Left lung (tissue), 10 donors: ENCODE data around the gene RRBP1. TPM values are rescaled to one million over a fixed set of nuclear protein-coding genes. Genes with fewer than 3 reads are reported as not detected.

Experiments
- ATAC-seq: fragments of 200-7000 bp; cut with Tn5 transposase; one replicate; pipeline ENCODE4 v1.9.1; 2020; ENCODE audit warnings: moderate library complexity
- DNase-seq, 4 donors: peaks; one replicate each; pipeline ENCODE4 v3.0.0-alpha.2; 2013 to 2020
- H3K27ac ChIP-seq, 2 donors: fragments of 200-600 bp; sonication (generic) in 1 of 2; one replicate each; pipeline versions ENCODE4 v1.5.0 to v1.8.0; 2020 to 2021
- H3K27me3 ChIP-seq, 2 donors: fragments of 200-600 bp; sonication (generic) in 1 of 2; one replicate each; pipeline versions ENCODE4 v1.5.0 to v1.8.0; 2020 to 2021
- H3K36me3 ChIP-seq, 2 donors: fragments of 200-600 bp; sonication (generic) in 1 of 2; one replicate each; pipeline versions ENCODE4 v1.5.0 to v1.8.0; 2020 to 2021
- H3K4me1 ChIP-seq, 2 donors: fragments of 200-600 bp; one replicate each; pipeline ENCODE4 v1.8.0; 2021
- H3K4me3 ChIP-seq, 2 donors: fragments of 200-600 bp; sonication (generic) in 1 of 2; one replicate each; pipeline versions ENCODE4 v1.5.0 to v1.8.0; 2020 to 2021; ENCODE audit warnings: mild to moderate bottlenecking in 1 of 2
- H3K9me3 ChIP-seq, 2 donors: fragments of 200-600 bp; sonication (generic) in 1 of 2; one replicate each; pipeline versions ENCODE4 v1.5.0 to v1.8.0; 2020 to 2021
- CTCF ChIP-seq, 2 donors: fragments of 200-600 bp; sonication (generic) in 1 of 2; IDR thresholded peaks; one replicate each; pipeline versions ENCODE4 v1.5.0 to v1.8.0; 2021; ENCODE audit warnings: antibody characterized with exemption in 2 of 2
- intact Hi-C, 2 donors: fragments of 100-400 bp; cut with DNase I; formaldehyde crosslinking; loops; one replicate each; pipeline versions ENCODE4 v1.11.2 to v1.14.2; 2022
- polyA plus RNA-seq, 6 donors: library from polyadenylated mRNA; unstranded; fragments of 120-200 nt; gene quantifications; one replicate each; pipeline ENCODE4 v1.2.1, GENCODE V29; 2013; ENCODE audit not compliant: insufficient read length in 6 of 6
- total RNA-seq, 2 donors: library from RNA; stranded (reverse); fragmentation: NEBNext Ultra II Directional; extraction: Animal tissue kit (Norgen Biotek cat#: 25700); gene quantifications; one replicate each; pipeline ENCODE4 v1.2.1, GENCODE V29; 2021
- donor health status: DM: no; HTN: yes; CAD: no.
- donor health status: DM: no; HTN: no; CAD: no.

RRBP1 gene
- total and polyA plus RNA-seq, 8 donors: 110 to 263 (median 131) TPM

DNA sequence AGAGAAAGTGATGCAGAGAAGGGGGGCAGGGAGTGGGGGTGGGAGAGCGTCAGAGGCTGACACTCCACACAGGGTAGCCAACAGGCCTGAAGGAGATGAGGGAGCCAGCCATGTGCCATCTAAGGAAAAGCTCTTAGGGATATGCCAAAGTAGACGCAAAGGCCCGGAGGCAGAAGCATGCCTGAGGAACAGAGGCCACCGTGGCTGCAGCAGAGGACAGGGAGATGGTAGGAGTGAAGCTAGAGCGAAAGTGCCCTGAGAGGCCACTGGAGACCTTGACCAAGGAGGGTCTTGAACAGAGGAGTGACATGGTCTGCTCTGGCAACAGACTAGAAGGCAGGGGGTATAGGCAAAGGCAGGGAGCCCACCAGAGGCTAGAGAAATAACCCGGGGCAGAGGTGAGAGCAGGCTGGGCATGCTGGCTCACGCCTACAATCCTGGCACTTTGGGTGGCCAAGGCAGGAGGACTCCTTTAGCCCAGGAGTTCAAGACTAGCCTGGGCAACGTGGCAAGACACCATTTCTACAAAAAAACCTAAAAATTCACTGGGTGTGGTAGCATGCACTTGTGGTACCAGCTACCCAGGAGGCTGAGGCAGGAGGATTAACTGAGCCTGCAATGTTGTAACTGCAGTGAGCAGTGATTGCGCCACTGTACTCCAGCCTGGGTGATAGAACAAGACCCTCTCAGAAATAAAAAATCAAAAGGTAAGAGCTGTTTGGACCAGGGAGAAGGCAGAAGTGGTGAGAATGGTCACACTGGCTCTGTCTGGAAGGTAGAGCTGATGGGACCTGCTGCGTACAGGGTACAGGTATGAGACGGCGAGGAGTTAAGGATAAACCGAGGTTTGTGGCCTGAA, 6.3 kb downstream of the RRBP1 start:
- DNase-seq (no peak), ATAC-seq (no peak)
- peaks cover 14 to 84% of the 10 kb centered on the region in 2 donors for H3K4me1 ChIP-seq

DNA sequence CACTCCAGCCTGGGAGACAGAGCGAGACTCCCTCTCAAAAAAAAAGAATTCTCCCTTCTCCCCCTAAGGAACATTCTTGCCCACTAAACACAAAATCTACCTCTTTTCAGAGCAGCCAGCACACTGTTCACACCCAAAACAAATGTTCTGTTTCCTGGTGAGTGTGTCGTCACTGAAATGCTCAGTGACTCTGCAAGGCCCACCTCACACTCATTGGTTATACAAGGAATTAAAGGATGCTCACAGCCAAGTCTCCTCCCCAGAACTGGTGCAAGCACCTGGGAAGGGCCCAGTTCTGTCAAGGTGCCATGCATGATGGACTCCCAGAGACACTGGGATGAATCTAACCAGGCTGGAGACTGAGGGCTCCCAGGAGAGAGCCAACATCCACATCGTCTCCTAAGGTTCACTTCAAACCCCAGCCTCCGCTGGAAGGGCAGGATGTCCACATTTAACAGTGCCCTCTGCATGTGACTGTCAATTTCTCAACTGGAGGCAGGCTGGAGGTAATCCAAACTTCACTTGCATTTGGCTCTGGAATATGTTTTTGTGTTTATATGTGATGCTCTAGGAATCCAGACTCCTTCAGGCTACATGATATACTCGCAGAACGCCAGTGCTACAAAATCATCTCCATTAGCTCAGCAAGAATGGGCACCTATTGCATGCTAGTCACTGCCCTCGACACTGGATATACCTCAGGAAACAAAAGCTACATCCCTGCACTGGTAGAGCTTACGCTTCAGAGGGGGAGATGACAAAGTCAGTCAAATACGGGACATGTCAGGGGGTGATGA, 7.1 kb downstream of the RRBP1 start:
- no peaks in the 10 kb centered on the region for H3K27me3 ChIP-seq
- intact Hi-C loops: no loop called here
- no peak overlapping the region for H3K27ac ChIP-seq
- DNase-seq (peak in 1 of 4 donors; percentile 26), ATAC-seq (no peak)
- H3K9me3 ChIP-seq: no peaks in the 10 kb centered on the region
- H3K4me1 ChIP-seq: peaks cover 10 to 78% of the 10 kb centered on the region in 2 donors
- no peak overlapping the region for H3K4me3 ChIP-seq
- peaks cover 0 to 53% of the 10 kb centered on the region in 2 donors for H3K36me3 ChIP-seq
- no peak for TF ChIP-seq CTCF (IDR thresholded peaks at IDR 0.05)

More for the DNA sequence above, 6.3 kb downstream of the RRBP1 start:
- Histone ChIP-seq H3K4me3 (no peak overlapping the region), H3K36me3 (peaks cover 0 to 53% of the 10 kb centered on the region in 2 donors), H3K27me3 (no peaks in the 10 kb centered on the region), H3K27ac (no peak overlapping the region), H3K9me3 (no peaks in the 10 kb centered on the region)
- no peak for TF ChIP-seq CTCF (IDR thresholded peaks at IDR 0.05)
- intact Hi-C loops: no loop called here

GRCh38 chr20:17673084-17673483, 9.0 kb downstream of the RRBP1 start:
- DNase-seq (no peak), ATAC-seq (peak; percentile 24)
- intact Hi-C loops: no loop called here
- Histone ChIP-seq H3K4me1 (peaks cover 4 to 64% of the 10 kb centered on the region in 2 donors), H3K4me3 (no peak overlapping the region), H3K27ac (no peak overlapping the region), H3K9me3 (no peaks in the 10 kb centered on the region), H3K36me3 (peaks cover 0 to 50% of the 10 kb centered on the region in 2 donors), H3K27me3 (no peaks in the 10 kb centered on the region)
- TF ChIP-seq CTCF (IDR thresholded peaks at IDR 0.05): no peak

GRCh38 chr20:17671565-17671964, 10.5 kb downstream of the RRBP1 start:
- peaks cover 0 to 41% of the 10 kb centered on the region in 2 donors for H3K36me3 ChIP-seq
- no peak overlapping the region for H3K4me3 ChIP-seq
- peaks cover 4 to 53% of the 10 kb centered on the region in 2 donors for H3K4me1 ChIP-seq
- H3K27ac ChIP-seq: peak overlapping the region in 1 of 2 donors; percentile 45
- intact Hi-C loops: no loop called here
- no peaks in the 10 kb centered on the region for H3K27me3 ChIP-seq
- ATAC-seq: no peak
- TF ChIP-seq CTCF (IDR thresholded peaks at IDR 0.05): no peak
- H3K9me3 ChIP-seq: no peaks in the 10 kb centered on the region
- no peak for DNase-seq

- Histone ChIP-seq H3K9me3 (no peaks in the 10 kb centered on the region), H3K4me1 (peaks cover 4 to 48% of the 10 kb centered on the region in 2 donors), H3K36me3 (peaks cover 0 to 35% of the 10 kb centered on the region in 2 donors), H3K27me3 (no peaks in the 10 kb centered on the region), H3K27ac (peak overlapping the region in 1 of 2 donors; percentile 45), H3K4me3 (no peak overlapping the region)
- intact Hi-C loops: no loop called here
- DNase-seq (no peak), ATAC-seq (no peak)
- TF ChIP-seq CTCF (IDR thresholded peaks at IDR 0.05): no peak
These were observed 11.0 kb downstream of the RRBP1 start for GRCh38 chr20:17671011-17671410.
